ENCODE results near the gene MACROH2A1. TPM values are rescaled to one million over a fixed set of nuclear protein-coding genes. Genes with fewer than 3 reads are reported as not detected.

MACROH2A1 gene
- total and polyA plus RNA-seq, 2 of the 4 experiments (the other 2 are of a cell fraction): 122 to 126 TPM

GRCh38 chr5:135324897-135325650 is 74.0 kb downstream of the MACROH2A1 start (continued):
- TF ChIP-seq NFE2L2 (IDR thresholded peaks at IDR 0.05; ENCODE audit: low read depth, low read length) (no peak), RAD21 (IDR thresholded peaks at IDR 0.05; ENCODE audit: low read length) (no peak), BHLHE40 (IDR thresholded peaks at IDR 0.05; ENCODE audit: low read depth, low read length) (no peak), RCOR1 (IDR thresholded peaks at IDR 0.05; ENCODE audit: insufficient replicate concordance, low read length) (no peak), USF2 (IDR thresholded peaks at IDR 0.05; ENCODE audit: low read depth, low read length) (no peak)

All from IMR-90 (cell line).